Gastrocnemius medialis (tissue), 4 donors: ENCODE results near the gene KCNC1. TPM values are rescaled to one million over a fixed set of nuclear protein-coding genes. Genes with fewer than 3 reads are reported as not detected.

Experiments
- ATAC-seq, 2 donors: fragments of 150-250 bp; one replicate each; pipeline ENCODE4 v1.9.1; 2016
- DNase-seq, 2 donors: peaks; one replicate each; pipeline ENCODE4 v3.0.0-alpha.2; 2019
- H3K27ac ChIP-seq, 4 donors: fragments of 200-600 bp; sonication (generic); 1 replicate in 1 of 4; 2 replicates in 3 of 4; pipeline ENCODE4 v1.5.1; 2016 to 2018; ENCODE audit warnings: mild to moderate bottlenecking in 2 of 4, moderate library complexity in 1 of 4
- H3K27me3 ChIP-seq, 3 donors: fragments of 200-600 bp; sonication (generic) in 2 of 3; 1 replicate in 1 of 3; 2 replicates in 2 of 3; pipeline versions ENCODE4 v1.5.1 to v1.6.0; 2016 to 2019; ENCODE audit warnings: mild to moderate bottlenecking in 1 of 3, moderate library complexity in 1 of 3
- H3K36me3 ChIP-seq, 2 donors: fragments of 200-600 bp; sonication (generic) in 1 of 2; one replicate each; pipeline ENCODE4 v1.5.1; 2017 to 2018
- H3K4me1 ChIP-seq, 2 donors: fragments of 200-600 bp; sonication (generic) in 1 of 2; one replicate each; pipeline ENCODE4 v1.5.1; 2016 to 2017; ENCODE audit warnings: mild to moderate bottlenecking in 2 of 2
- H3K4me3 ChIP-seq, 4 donors: fragments of 200-600 bp; sonication (generic) in 3 of 4; 1 replicate in 1 of 4; 2 replicates in 3 of 4; pipeline ENCODE4 v1.5.1; 2016 to 2019; ENCODE audit warnings: mild to moderate bottlenecking in 2 of 4
- H3K9me3 ChIP-seq, 3 donors: fragments of 200-600 bp; sonication (generic) in 2 of 3; 1 replicate in 1 of 3; 2 replicates in 2 of 3; pipeline ENCODE4 v1.5.1; 2016 to 2019
- POLR2A ChIP-seq, 2 donors: fragments of 450-650 bp; IDR thresholded peaks; one replicate each; pipeline ENCODE4 v1.6.1; 2017; ENCODE audit warnings: antibody characterized with exemption in 2 of 2, mild to moderate bottlenecking in 2 of 2, moderate library complexity in 2 of 2
- in situ Hi-C, 4 donors: fragments of 200-750 bp; cut with MboI; loops; one replicate each; pipeline versions ENCODE4 v1.15.0 to v1.8.0; 2017; ENCODE audit warnings: low sequenced_read_pairs in 4 of 4
- intact Hi-C: fragments of 100-400 bp; cut with DNase I; formaldehyde crosslinking; loops from one replicate; pipeline ENCODE4 v1.15.1; 2023; ENCODE audit warnings: low total_unique reads
- total RNA-seq, 4 donors: library from RNA; depleted of rRNA; stranded (reverse); fragments of >200 nt; gene quantifications; one replicate each; pipeline versions ENCODE4 v1.1.0 to v1.2.3, GENCODE V29; 2016
- TF ChIP-seq, protein P1 (sequence below), 5 experiments: fragments of 450-650 bp in 3 of 5; fragments of 200-600 bp in 2 of 5; sonication (generic) in 2 of 5; IDR thresholded peaks in 4 of 5; conservative IDR thresholded peaks in 1 of 5; 1 replicate in 4 of 5; 2 replicates in 1 of 5; pipeline ENCODE4 v1.5.1; 2016 to 2019; ENCODE audit warnings: antibody characterized with exemption in 5 of 5, mild to moderate bottlenecking in 3 of 5, moderate library complexity in 3 of 5

The KCNC1 gene
- total RNA-seq, 4 donors from 2014 or later: 0.03 to 0.53 (median 0.15) TPM

DNA sequence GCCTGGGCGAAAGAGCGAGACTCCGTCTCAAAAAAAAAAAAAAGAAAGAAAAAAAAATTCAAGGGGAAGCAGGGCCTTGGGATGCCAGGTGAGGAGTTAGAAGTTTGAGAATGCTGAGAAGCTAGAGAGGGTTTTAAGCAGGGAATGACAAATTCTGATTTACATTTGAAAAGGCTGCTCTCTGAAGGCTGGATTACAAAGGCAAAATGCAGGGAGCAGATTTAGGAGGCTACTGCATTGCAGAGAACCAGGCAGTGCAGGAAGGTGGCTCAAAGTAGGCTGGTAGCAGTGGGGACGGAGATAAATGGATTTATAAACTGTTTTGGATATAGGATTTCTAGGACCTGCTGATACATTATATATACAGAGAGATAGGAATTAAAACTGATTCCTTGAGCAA lies 66.6 kb downstream of the KCNC1 start:
- DNase-seq (no peak), ATAC-seq (no peak)
- Histone ChIP-seq H3K36me3 (no peaks in the 10 kb centered on the region), H3K4me1 (peaks cover 41 to 50% of the 10 kb centered on the region in 2 donors), H3K27ac (peak overlapping the region in 2 of 4 donors; percentile 95 to 96), H3K9me3 (no peaks in the 10 kb centered on the region), H3K27me3 (no peaks in the 10 kb centered on the region), H3K4me3 (no peak overlapping the region)
- intact Hi-C loops: no loop called here
- TF ChIP-seq POLR2A (IDR thresholded peaks at IDR 0.05): no peak
- TF ChIP-seq, protein P1, sequence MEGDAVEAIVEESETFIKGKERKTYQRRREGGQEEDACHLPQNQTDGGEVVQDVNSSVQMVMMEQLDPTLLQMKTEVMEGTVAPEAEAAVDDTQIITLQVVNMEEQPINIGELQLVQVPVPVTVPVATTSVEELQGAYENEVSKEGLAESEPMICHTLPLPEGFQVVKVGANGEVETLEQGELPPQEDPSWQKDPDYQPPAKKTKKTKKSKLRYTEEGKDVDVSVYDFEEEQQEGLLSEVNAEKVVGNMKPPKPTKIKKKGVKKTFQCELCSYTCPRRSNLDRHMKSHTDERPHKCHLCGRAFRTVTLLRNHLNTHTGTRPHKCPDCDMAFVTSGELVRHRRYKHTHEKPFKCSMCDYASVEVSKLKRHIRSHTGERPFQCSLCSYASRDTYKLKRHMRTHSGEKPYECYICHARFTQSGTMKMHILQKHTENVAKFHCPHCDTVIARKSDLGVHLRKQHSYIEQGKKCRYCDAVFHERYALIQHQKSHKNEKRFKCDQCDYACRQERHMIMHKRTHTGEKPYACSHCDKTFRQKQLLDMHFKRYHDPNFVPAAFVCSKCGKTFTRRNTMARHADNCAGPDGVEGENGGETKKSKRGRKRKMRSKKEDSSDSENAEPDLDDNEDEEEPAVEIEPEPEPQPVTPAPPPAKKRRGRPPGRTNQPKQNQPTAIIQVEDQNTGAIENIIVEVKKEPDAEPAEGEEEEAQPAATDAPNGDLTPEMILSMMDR (IDR thresholded peaks at IDR 0.05 in 4 of 5, conservative IDR thresholded peaks at IDR 0.05 in 1 of 5): no peak
- in situ Hi-C loops: no loop called here

DNA sequence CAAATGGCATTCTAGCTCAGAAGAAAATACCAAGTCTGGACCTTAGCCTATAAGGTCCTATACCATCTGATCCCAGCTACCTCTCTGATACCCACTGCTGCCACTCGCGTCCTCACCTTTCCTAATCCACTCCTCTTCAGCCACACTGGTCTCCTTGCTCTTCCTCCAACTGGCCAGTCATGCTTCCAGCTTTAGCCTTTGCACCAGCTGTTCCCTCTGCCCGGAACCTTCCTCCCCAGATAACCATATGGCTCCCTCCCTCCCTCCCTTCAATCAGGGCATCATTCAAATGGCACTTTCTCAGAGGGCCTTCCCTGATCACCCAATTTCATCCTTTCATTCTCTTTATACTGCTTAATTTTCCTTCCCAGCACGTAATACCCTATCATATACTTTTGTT lies 67.9 kb downstream of the KCNC1 start:
- DNase-seq: no peak
- H3K27me3 ChIP-seq: no peaks in the 10 kb centered on the region
- no peak overlapping the region for H3K4me3 ChIP-seq
- intact Hi-C loops (no loop called here), in situ Hi-C loops (no loop called here)
- no peak for TF ChIP-seq POLR2A (IDR thresholded peaks at IDR 0.05)
- TF ChIP-seq, protein P1 (IDR thresholded peaks at IDR 0.05 in 4 of 5, conservative IDR thresholded peaks at IDR 0.05 in 1 of 5): no peak
- no peak for ATAC-seq
- H3K4me1 ChIP-seq: peaks cover 28 to 41% of the 10 kb centered on the region in 2 donors
- no peaks in the 10 kb centered on the region for H3K9me3 ChIP-seq
- no peak overlapping the region for H3K27ac ChIP-seq
- H3K36me3 ChIP-seq: no peaks in the 10 kb centered on the region

DNA sequence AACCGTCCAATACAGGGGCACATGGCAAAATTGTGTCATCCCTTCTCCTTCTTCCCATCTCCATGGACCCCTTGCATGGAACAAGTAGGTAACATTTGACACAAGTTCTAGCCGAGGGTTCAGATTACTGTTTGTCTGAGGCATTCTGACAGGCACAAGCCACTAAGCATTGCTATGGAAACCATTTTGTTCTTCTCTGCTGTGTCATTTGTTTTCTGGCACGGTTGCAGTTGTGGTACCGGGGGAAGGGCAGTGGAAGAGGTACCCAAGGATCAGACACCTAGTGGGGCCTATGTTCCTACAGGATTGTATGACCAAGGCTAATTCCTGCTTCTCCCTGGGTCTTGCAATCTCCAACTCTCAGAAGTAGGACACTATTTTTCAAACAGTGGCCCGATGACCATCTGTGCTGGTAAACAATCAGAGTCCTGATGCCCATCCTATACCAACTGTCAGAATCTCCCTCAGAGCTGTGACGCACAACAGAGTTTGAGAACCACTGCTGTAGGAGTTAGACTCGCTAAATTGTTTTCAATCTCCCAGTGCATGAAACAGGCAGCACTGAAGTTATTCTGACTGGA lies 69.3 kb downstream of the KCNC1 start:
- ATAC-seq (no peak), DNase-seq (no peak)
- Histone ChIP-seq H3K27ac (no peak overlapping the region), H3K27me3 (no peaks in the 10 kb centered on the region), H3K4me1 (peaks cover 19 to 33% of the 10 kb centered on the region in 2 donors), H3K4me3 (no peak overlapping the region), H3K36me3 (no peaks in the 10 kb centered on the region), H3K9me3 (no peaks in the 10 kb centered on the region)
- intact Hi-C loops (no loop called here), in situ Hi-C loops (no loop called here)
- no peak for TF ChIP-seq POLR2A (IDR thresholded peaks at IDR 0.05)
- TF ChIP-seq, protein P1 (IDR thresholded peaks at IDR 0.05 in 4 of 5, conservative IDR thresholded peaks at IDR 0.05 in 1 of 5): no peak

DNA sequence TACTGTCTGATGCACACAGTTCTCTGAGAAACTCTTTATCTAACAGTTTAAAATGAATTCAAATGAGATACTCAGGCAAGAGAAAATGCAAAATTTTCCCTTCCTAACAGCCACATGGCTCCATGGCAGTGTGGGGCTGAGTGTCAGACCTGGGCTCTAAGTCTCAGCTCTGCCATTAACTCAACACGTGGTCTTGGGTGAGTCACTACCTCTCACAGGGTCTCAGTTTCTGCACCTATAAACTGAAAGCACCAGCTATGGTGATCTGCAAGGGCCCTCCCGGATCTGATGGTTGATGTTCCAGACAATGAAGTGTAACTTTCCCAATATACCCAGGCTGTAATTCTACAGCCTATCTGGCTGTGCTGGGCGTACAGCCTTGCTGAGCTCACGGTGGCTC lies 70.5 kb downstream of the KCNC1 start:
- Histone ChIP-seq H3K27ac (no peak overlapping the region), H3K36me3 (no peaks in the 10 kb centered on the region), H3K9me3 (no peaks in the 10 kb centered on the region), H3K27me3 (no peaks in the 10 kb centered on the region), H3K4me3 (no peak overlapping the region), H3K4me1 (peaks cover 10 to 24% of the 10 kb centered on the region in 2 donors)
- intact Hi-C loops (no loop called here), in situ Hi-C loops (no loop called here)
- DNase-seq (no peak), ATAC-seq (no peak)
- TF ChIP-seq POLR2A (IDR thresholded peaks at IDR 0.05): no peak
- TF ChIP-seq, protein P1 (IDR thresholded peaks at IDR 0.05 in 4 of 5, conservative IDR thresholded peaks at IDR 0.05 in 1 of 5): no peak

DNA sequence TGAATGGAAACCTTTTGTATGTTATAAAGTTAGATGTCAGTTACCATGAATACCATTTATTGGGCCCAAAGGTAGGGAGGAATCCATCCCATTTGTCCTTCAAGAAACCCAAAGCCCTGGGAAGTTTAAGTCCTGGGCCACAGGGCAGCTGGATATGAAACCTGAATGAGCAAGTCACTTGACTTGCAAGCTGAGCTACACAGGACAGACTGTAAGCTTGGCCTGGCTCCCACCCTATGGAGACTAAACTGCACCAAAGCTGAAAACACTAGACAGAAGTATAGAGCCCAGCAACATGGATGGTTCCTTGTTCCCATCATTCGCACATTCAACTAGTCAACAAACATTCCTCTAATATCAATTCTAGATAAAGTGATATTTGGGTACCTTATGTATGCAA lies 71.3 kb downstream of the KCNC1 start:
- DNase-seq (peak; percentile 24 to 49), ATAC-seq (peak; percentile 65 to 89)
- in situ Hi-C loops: no loop called here

More for the DNA sequence above, 71.3 kb downstream of the KCNC1 start:
- Histone ChIP-seq H3K4me1 (peaks cover 11 to 24% of the 10 kb centered on the region in 2 donors), H3K4me3 (no peak overlapping the region), H3K27me3 (no peaks in the 10 kb centered on the region), H3K36me3 (no peaks in the 10 kb centered on the region), H3K9me3 (no peaks in the 10 kb centered on the region), H3K27ac (no peak overlapping the region)
- TF ChIP-seq, protein P1 (IDR thresholded peaks at IDR 0.05 in 4 of 5, conservative IDR thresholded peaks at IDR 0.05 in 1 of 5): no peak
- TF ChIP-seq POLR2A (IDR thresholded peaks at IDR 0.05): no peak
- intact Hi-C loops: no loop called here
